C4-2B (cell line): ENCODE measurements around the gene HS3ST5.

Experiments
- H3K27ac ChIP-seq: fragments of 450-650 bp; 2 replicates; pipeline ENCODE4 v1.5.1; 2017
- CTCF ChIP-seq: fragments of 450-650 bp; conservative IDR thresholded peaks from 2 replicates; pipeline ENCODE4 v1.5.1; 2017; ENCODE audit warnings: mild to moderate bottlenecking
- ZFX ChIP-seq: fragments of 450-650 bp; IDR thresholded peaks from 2 replicates; pipeline ENCODE4 v1.6.1; 2017

The HS3ST5 gene

GRCh38 chr6:114253431-114253830 is 89.4 kb downstream of the HS3ST5 start:
- TF ChIP-seq ZFX (no peak), CTCF (no peak)
- no peak overlapping the region for H3K27ac ChIP-seq

- no peak for TF ChIP-seq ZFX
- no peak for TF ChIP-seq CTCF
Measured at GRCh38 chr6:114249522-114249921, 93.3 kb downstream of the HS3ST5 start.

DNA sequence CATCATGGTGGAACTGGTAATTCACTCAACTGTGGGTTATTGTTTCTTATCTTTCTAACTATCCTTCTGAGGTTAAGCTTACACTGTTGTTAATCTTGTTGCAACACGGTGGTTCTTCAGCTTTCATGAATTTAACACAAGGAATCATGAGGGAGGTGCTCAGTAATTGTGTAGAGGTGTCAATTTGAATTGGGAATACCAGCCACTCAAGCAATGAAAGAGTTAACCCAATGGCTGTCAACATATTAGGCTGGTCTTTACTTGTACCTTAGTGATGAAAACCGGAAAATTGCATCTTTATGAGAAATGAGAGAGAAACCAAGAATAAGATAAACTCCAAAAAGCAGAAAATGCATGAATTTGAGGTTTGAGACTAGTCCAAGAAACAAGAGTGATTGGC is 95.7 kb downstream of the HS3ST5 start:
- H3K27ac ChIP-seq: no peak overlapping the region
- no peak for TF ChIP-seq CTCF
- no peak for TF ChIP-seq ZFX

More at GRCh38 chr6:114249522-114249921, 93.3 kb downstream of the HS3ST5 start:
- H3K27ac ChIP-seq: no peak overlapping the region

DNA sequence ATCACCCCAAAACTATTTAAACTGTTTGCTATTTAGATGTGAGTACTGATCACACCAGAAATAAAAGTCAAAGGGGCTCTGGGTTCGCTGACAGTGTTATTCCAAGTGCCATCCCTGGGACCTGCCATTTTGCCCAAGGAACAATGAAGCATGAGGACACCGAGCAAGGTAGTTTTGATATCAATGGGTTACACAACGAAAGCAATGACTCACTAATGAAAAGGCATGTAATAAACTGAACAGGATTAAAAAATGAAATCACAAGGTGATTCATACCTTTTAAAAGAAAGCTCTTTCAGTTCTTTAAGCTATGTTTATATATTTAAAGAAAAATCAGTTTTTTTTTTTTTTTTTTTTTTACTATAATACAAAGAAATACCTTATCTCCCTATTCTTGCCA is 102.0 kb downstream of the HS3ST5 start:
- H3K27ac ChIP-seq: no peak overlapping the region
- TF ChIP-seq ZFX: no peak
- no peak for TF ChIP-seq CTCF

DNA sequence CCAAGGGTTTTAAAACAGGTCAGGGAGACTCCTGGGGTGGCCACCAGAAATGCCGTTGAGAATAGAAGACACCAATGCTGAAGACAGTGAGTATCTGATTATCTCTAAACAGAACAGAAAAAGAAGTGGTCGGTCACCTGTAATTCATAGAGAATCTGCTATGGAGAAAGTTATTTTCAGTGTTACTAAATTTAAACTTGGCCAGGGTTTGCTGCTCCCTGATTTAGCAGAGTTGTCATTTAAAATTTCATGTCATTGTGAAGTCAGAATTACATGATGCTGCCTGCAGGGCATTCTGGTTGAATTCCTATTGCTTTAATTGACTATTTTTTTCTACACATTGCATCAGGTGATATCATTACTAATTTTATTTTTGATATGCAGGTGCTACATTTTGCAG is 114.1 kb downstream of the HS3ST5 start:
- no peak overlapping the region for H3K27ac ChIP-seq
- no peak for TF ChIP-seq ZFX
- no peak for TF ChIP-seq CTCF

- TF ChIP-seq ZFX (no peak), CTCF (no peak)
Measured at GRCh38 chr6:114227944-114228468, 114.8 kb downstream of the HS3ST5 start.

DNA sequence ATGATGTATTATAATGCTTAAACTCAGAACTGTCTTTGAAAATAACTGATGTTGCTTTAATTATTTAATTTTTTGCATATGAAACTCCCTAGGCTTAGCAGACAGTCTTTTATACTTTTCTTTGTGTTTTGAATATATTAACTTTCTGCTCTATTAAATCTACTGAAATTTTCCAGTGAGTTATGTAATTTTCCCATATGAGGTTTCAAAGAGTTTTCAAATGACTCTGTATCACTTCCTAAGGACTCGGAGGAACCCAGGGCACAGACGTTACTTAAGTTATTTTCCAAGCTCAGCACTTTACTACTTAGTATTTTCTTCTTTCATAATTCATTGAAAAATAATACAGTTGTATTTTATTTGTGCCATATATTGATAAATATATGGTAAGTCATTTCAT is 122.6 kb downstream of the HS3ST5 start:
- no peak for TF ChIP-seq CTCF
- no peak for TF ChIP-seq ZFX
- H3K27ac ChIP-seq: no peak overlapping the region

More at GRCh38 chr6:114227944-114228468, 114.8 kb downstream of the HS3ST5 start:
- no peak overlapping the region for H3K27ac ChIP-seq
